HepG2 (cell line): ENCODE data around the gene ZKSCAN1. TPM values are rescaled to one million over a fixed set of nuclear protein-coding genes. Genes with fewer than 3 reads are reported as not detected.

Experiments
- BRD4 ChIP-seq: sonication (generic); formaldehyde crosslinking; IDR thresholded peaks from 2 replicates; pipeline ENCODE4 v1.4.0; 2020; ENCODE audit warnings: missing genetic modification reagents
- HBP1 ChIP-seq: IDR thresholded peaks from 2 replicates; pipeline ENCODE4 v1.6.1; 2016; ENCODE audit warnings: low read depth, control low read depth
- LCORL ChIP-seq, 2 experiments: fragments of 450-650 bp in 1 of 2; sonication (generic) in 1 of 2; formaldehyde crosslinking in 1 of 2; IDR thresholded peaks; 2 replicates each; pipeline versions ENCODE4 v1.5.0 to v1.6.1; 2017 to 2020; ENCODE audit warnings: antibody characterized with exemption in 1 of 2, missing genetic modification reagents in 1 of 2
- SMYD3 ChIP-seq: sonication (generic); formaldehyde crosslinking; IDR thresholded peaks from 2 replicates; pipeline ENCODE4 v1.8.1; 2023; ENCODE audit warnings: mild to moderate bottlenecking, missing genetic modification reagents
- SOX5 ChIP-seq: IDR thresholded peaks from 2 replicates; pipeline ENCODE4 v1.6.1; 2016; ENCODE audit warnings: borderline replicate concordance
- SYNCRIP ChIP-seq: fragments of 200-400 bp; formaldehyde crosslinking; IDR thresholded peaks from 2 replicates; pipeline ENCODE4 v1.6.1; 2018; ENCODE audit warnings: mild to moderate bottlenecking, low read depth, low read length; ENCODE audit not compliant: insufficient read depth
- ZBTB38 ChIP-seq: sonication (generic); formaldehyde crosslinking; IDR thresholded peaks from 2 replicates; pipeline ENCODE4 v1.5.1; 2020; ENCODE audit warnings: mild to moderate bottlenecking, missing genetic modification reagents
- ZFX ChIP-seq: sonication (generic); formaldehyde crosslinking; IDR thresholded peaks from 2 replicates; pipeline ENCODE4 v1.4.0; 2020; ENCODE audit warnings: mild to moderate bottlenecking, low read depth, missing genetic modification reagents, moderate library complexity
- polyA plus RNA-seq, 8 experiments: library from polyadenylated mRNA; depleted of rRNA in 3 of 8; stranded (reverse) in 7 of 8; unstranded in 1 of 8; fragments of >200 nt; fragmentation: Illumina TruSeq in 4 of 8; extraction: Trizol in 4 of 8; gene quantifications; 2 replicates each; pipeline versions ENCODE4 v1.2.1 to v1.2.3, GENCODE V29; 2011 to 2016; ENCODE audit warnings: low read depth in 4 of 8, missing spikeins in 1 of 8, mixed read lengths in 1 of 8; ENCODE audit not compliant: insufficient read depth in 1 of 8
- total RNA-seq, 5 experiments: library from RNA; depleted of rRNA; stranded (reverse); fragments of >200 nt; fragmentation: Illumina TruSeq; extraction: Trizol; gene quantifications; 2 replicates each; pipeline ENCODE4 v1.2.3, GENCODE V29; 2016; ENCODE audit warnings: low read depth in 1 of 5
- TF ChIP-seq, protein P1 (sequence below), 2 experiments: fragments of 450-650 bp in 1 of 2; sonication (generic) in 1 of 2; formaldehyde crosslinking in 1 of 2; IDR thresholded peaks; 2 replicates each; pipeline versions ENCODE4 v1.6.1 to v1.8.0; 2016 to 2022; ENCODE audit warnings: antibody characterized with exemption in 1 of 2, mild to moderate bottlenecking in 1 of 2, missing genetic modification reagents in 1 of 2
- TF ChIP-seq, protein P2 (sequence below), 2 experiments: sonication (generic) in 1 of 2; formaldehyde crosslinking in 1 of 2; IDR thresholded peaks; 2 replicates each; pipeline versions ENCODE4 v1.4.0 to v1.6.1; 2016 to 2020; ENCODE audit warnings: borderline replicate concordance in 1 of 2, low read depth in 1 of 2, mild to moderate bottlenecking in 1 of 2, missing genetic modification reagents in 1 of 2

ZKSCAN1 gene
- total and polyA plus RNA-seq, 2 of the 13 experiments (the other 11 are each of a cell fraction or from before 2014, with no cell fraction given): 46.4 to 60.6 TPM

- TF ChIP-seq ZFX (CRISPR knock-in tag) (peak; percentile 38; the same call in 1 of the 2 replicates), BRD4 (CRISPR knock-in tag) (no peak), SOX5 (peak; percentile 72), SYNCRIP (no peak), HBP1 (CRISPR knock-in tag) (peak; percentile 79; the same call in 1 of the 2 replicates), SMYD3 (peak; percentile 64; the same call in 1 of the 2 replicates), LCORL (IDR thresholded peaks at IDR 0.05) (no peak; the same call in 1 of the 2 replicates), LCORL (CRISPR knock-in tag; IDR thresholded peaks at IDR 0.05) (no peak), ZBTB38 (0 out of 2 replicates have a peak, but pooled peaks have one; percentile 31)
- TF ChIP-seq, protein P1, sequence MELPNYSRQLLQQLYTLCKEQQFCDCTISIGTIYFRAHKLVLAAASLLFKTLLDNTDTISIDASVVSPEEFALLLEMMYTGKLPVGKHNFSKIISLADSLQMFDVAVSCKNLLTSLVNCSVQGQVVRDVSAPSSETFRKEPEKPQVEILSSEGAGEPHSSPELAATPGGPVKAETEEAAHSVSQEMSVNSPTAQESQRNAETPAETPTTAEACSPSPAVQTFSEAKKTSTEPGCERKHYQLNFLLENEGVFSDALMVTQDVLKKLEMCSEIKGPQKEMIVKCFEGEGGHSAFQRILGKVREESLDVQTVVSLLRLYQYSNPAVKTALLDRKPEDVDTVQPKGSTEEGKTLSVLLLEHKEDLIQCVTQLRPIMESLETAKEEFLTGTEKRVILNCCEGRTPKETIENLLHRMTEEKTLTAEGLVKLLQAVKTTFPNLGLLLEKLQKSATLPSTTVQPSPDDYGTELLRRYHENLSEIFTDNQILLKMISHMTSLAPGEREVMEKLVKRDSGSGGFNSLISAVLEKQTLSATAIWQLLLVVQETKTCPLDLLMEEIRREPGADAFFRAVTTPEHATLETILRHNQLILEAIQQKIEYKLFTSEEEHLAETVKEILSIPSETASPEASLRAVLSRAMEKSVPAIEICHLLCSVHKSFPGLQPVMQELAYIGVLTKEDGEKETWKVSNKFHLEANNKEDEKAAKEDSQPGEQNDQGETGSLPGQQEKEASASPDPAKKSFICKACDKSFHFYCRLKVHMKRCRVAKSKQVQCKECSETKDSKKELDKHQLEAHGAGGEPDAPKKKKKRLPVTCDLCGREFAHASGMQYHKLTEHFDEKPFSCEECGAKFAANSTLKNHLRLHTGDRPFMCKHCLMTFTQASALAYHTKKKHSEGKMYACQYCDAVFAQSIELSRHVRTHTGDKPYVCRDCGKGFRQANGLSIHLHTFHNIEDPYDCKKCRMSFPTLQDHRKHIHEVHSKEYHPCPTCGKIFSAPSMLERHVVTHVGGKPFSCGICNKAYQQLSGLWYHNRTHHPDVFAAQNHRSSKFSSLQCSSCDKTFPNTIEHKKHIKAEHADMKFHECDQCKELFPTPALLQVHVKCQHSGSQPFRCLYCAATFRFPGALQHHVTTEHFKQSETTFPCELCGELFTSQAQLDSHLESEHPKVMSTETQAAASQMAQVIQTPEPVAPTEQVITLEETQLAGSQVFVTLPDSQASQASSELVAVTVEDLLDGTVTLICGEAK (IDR thresholded peaks at IDR 0.05): no peak
- TF ChIP-seq, protein P1 (CRISPR knock-in tag; IDR thresholded peaks at IDR 0.05): 0 out of 2 replicates have a peak, but pooled peaks have one; percentile 33
- TF ChIP-seq, protein P2, sequence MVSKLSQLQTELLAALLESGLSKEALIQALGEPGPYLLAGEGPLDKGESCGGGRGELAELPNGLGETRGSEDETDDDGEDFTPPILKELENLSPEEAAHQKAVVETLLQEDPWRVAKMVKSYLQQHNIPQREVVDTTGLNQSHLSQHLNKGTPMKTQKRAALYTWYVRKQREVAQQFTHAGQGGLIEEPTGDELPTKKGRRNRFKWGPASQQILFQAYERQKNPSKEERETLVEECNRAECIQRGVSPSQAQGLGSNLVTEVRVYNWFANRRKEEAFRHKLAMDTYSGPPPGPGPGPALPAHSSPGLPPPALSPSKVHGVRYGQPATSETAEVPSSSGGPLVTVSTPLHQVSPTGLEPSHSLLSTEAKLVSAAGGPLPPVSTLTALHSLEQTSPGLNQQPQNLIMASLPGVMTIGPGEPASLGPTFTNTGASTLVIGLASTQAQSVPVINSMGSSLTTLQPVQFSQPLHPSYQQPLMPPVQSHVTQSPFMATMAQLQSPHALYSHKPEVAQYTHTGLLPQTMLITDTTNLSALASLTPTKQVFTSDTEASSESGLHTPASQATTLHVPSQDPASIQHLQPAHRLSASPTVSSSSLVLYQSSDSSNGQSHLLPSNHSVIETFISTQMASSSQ (IDR thresholded peaks at IDR 0.05; ENCODE audit: low read depth): no peak
- TF ChIP-seq, protein P2 (CRISPR knock-in tag; IDR thresholded peaks at IDR 0.05; ENCODE audit: borderline replicate concordance): 0 out of 2 replicates have a peak, but pooled peaks have one; percentile 46
Observed at GRCh38 chr7:99975782-99976521, 39.4 kb upstream of the ZKSCAN1 start, which contains the start of gene AZGP1 (continued).
